Bronchial epithelial cell (primary cell): Measurements from ENCODE around the gene ASS1. TPM values are rescaled to one million over a fixed set of nuclear protein-coding genes. Genes with fewer than 3 reads are reported as not detected.

Experiments
- DNase-seq: peaks from one replicate; pipeline ENCODE4 v3.0.0-alpha.2; 2010; ENCODE audit warnings: low read depth
- FAIRE-seq: peaks from 2 replicates; lab custom pipeline; 2011; peaks lifted over from hg19 to GRCh38; lab: Jason Lieb, UNC
- H3K27me3 ChIP-seq: 2 replicates; pipeline ENCODE4 v1.5.1; 2011; ENCODE audit warnings: low read length; ENCODE audit not compliant: control insufficient read depth, insufficient read depth
- H3K36me3 ChIP-seq: 2 replicates; pipeline ENCODE4 v1.5.1; 2011; ENCODE audit warnings: low read length; ENCODE audit not compliant: control insufficient read depth, insufficient read depth
- H3K4me3 ChIP-seq: 2 replicates; pipeline ENCODE4 v1.5.1; 2011; ENCODE audit warnings: mild to moderate bottlenecking, low read depth, low read length, control low read depth
- CTCF ChIP-seq: IDR thresholded peaks from 2 replicates; pipeline ENCODE4 v1.5.1; 2011; ENCODE audit warnings: mild to moderate bottlenecking, moderate library complexity, low read length, control low read depth, inconsistent platforms; ENCODE audit not compliant: insufficient read depth, severe bottlenecking
- total RNA-seq: library from RNA; depleted of rRNA; stranded (reverse); fragments of >200 nt; gene quantifications from 2 replicates; pipeline ENCODE4 v1.2.1, GENCODE V29; 2014

ASS1 gene
- total RNA-seq, 1 donor from 2014 or later = 415 TPM

- H3K36me3 ChIP-seq = peaks cover 9% of the 10 kb centered on the region
- no peak for TF ChIP-seq CTCF
These were observed 52.4 kb downstream of the ASS1 start for GRCh38 chr9:130497139-130497538.

GRCh38 chr9:130498298-130498917, 53.6 kb downstream of the ASS1 start:
- DNase-seq (no peak), FAIRE-seq (no peak)
- no peak for TF ChIP-seq CTCF
- Histone ChIP-seq H3K4me3 (no peak overlapping the region), H3K36me3 (peaks cover 9% of the 10 kb centered on the region), H3K27me3 (no peaks in the 10 kb centered on the region)

More at GRCh38 chr9:130497139-130497538, 52.4 kb downstream of the ASS1 start:
- DNase-seq (no peak), FAIRE-seq (no peak)
- Histone ChIP-seq H3K27me3 (no peaks in the 10 kb centered on the region), H3K4me3 (no peak overlapping the region)

- DNase-seq (no peak), FAIRE-seq (no peak)
- no peak overlapping the region for H3K4me3 ChIP-seq
- no peaks in the 10 kb centered on the region for H3K27me3 ChIP-seq
- peaks cover 8% of the 10 kb centered on the region for H3K36me3 ChIP-seq
- TF ChIP-seq CTCF = no peak
These were observed 54.3 kb downstream of the ASS1 start for GRCh38 chr9:130498918-130499698.

- no peak overlapping the region for H3K4me3 ChIP-seq
- no peak for FAIRE-seq
- no peak for TF ChIP-seq CTCF
- DNase-seq = peak; percentile 63
- no peaks in the 10 kb centered on the region for H3K27me3 ChIP-seq
- H3K36me3 ChIP-seq = peaks cover 3% of the 10 kb centered on the region
These were observed 55.1 kb downstream of the ASS1 start for GRCh38 chr9:130499804-130500263.

GRCh38 chr9:130500340-130501180, 55.8 kb downstream of the ASS1 start:
- DNase-seq = no peak
- no peaks in the 10 kb centered on the region for H3K36me3 ChIP-seq
- H3K4me3 ChIP-seq = no peak overlapping the region
- no peaks in the 10 kb centered on the region for H3K27me3 ChIP-seq
- no peak for TF ChIP-seq CTCF
- FAIRE-seq = no peak
